HG02588 (cell line): ENCODE measurements around the gene MANBA.

Source experiments
- ATAC-seq: cut with Tn5 transposase; IDR thresholded peaks from one replicate; pipeline ENCODE4 v1.9.1; 2021; ENCODE audit warnings: mild to moderate bottlenecking, moderate library complexity; ENCODE audit not compliant: unreplicated experiment

The MANBA gene

DNA sequence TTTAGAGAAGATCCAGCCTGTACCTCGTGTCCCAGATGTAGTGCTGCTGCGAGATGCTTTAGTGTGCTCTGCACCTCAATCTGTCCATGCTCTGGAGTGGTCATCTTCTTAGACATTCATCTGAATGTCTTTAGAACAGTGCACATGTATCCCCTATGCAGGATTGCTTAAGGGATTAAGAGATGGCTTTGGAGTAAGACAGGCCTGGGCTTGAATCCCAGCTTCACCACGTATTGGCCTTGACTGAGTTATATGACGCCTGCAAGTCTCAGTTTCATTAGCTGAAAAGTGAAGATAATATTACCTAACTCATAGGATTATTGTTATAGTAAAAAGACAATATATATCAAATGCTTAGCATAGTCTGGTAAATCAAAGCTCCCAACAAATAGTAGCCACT is 161.3 kb downstream of the MANBA start:
- peak; percentile 21 for ATAC-seq

DNA sequence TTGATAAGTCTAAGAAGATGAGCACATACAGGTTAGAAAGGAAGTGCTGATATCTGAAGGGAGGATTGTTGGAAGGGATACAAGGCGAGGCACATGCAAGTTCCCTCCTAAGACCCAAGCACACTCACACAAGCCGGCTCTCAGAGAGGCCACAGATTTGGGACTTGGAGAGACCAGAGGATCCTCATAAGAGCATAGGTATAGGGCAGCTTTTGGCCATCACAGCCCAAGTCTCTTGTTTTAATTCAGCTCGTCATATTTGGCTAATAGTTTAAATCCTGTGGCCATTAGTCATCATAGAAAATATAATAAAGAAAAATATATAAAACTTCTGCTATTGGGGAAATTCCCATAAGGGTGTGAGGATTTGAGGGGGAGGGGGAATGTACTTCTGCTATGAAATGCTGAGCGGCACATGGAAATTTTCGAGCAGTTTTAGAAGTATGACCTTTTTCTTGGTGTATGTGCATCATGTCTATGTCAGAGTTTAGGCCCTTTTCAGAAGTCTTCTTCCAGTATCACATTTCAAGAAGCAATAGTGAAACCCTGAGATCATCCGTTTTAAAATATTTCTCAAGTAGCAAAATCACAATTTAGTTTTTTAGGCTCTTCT is 161.9 kb downstream of the MANBA start:
- peak; percentile 62 for ATAC-seq

DNA sequence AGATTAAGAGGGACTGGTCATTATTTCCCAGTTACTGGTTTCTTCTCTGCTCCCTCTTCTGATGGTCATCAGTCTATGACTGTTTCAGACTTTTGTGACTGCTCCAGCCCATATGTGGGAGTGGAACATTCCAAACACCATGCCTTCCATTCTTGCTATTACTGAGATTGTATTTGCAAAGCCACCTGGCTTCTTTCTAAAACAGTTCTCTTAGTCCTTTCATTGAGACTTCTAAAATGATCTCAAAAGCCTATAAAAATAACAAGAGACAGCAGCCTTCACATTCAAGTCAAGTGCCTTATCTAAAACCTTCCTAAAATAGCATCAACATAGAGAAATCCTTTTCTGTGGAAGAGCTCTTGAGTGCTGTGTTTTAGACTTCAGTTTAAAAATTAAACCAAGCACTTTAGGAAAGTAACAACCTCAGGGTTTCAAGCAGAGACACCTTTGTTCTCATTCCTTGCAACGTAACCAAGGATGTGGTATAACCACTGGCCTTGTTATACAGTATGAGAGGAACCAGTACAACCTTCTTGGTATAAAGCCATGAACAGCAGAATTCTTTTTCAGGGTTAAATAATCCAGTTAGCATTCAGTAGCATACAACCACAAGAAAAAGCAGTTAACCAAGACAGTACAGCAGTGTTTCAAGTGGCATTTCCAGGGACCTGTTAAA is 162.5 kb downstream of the MANBA start:
- ATAC-seq, result peak; percentile 58

DNA sequence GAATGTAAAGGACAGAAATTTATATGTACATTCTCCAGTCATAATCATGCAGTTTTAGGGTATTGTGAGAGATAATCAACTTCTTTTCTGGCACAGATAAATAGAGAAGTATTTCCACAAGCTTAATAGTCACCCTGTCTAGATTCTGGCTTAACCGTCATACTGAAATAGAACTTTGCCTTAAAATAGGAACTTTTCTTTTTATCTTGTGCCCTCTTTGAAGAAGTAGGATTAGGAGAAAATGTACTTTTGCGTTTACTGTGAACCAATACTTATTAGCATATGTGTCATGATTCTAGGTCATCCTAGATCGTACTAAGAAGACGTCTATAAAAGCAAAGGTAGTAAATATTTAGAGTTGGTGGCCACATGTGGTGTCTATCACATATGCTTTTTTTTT is 164.2 kb downstream of the MANBA start:
- no peak for ATAC-seq

DNA sequence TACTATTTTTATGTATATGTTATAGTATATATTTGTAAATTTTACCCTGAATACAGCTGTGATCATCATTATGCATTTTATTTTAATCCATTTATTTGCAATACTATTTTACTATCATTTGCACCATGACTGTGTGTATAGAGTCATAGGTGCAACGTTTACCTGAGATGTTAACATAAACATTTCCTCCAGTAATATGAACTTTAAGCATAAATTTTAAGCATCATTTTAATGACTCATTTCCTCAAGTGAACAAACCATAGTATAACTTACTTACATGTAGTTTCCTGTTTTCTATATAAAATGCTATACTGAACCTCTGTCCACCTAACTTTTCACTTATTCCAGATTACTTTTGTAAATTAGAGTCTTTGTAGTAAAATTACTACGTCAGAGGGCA is 166.8 kb downstream of the MANBA start:
- ATAC-seq, result no peak

DNA sequence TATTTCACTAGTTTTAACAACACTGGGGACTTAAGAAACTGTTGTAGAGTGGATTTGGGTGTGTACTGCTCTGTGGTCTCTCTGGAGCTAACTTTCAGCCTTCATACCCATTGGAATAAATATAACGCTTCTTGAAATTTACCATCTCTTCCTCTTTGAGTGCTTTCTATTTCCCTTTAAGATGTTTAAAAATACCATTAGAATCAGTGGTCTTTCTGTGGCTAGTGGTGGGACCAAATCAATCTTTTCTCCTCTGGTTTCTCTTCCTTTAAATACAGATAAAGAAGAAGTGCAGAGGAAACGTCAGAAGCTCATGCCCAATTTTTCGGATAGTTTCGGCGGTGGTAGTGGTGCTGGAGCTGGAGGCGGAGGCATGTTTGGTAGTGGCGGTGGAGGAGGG is 167.6 kb downstream of the MANBA start:
- no peak for ATAC-seq

DNA sequence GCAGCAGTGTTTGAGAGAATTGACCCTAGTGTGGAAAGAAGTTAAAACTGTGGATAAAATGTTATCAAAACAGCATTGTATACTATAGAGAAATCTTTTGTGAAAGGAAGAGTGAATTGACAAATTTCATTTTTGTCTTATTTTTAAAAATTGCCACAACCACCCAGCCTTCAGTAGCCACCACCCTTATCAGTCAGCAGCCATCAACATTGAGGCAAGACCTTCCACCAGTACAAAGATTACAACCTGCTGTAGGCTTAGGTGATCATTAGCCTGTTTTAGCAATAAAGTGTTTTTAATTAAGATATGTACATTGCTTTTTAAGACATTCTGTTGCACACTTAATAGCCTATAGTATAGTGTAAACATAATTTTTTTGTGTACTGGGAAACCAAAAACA is 168.5 kb downstream of the MANBA start:
- ATAC-seq, result no peak

DNA sequence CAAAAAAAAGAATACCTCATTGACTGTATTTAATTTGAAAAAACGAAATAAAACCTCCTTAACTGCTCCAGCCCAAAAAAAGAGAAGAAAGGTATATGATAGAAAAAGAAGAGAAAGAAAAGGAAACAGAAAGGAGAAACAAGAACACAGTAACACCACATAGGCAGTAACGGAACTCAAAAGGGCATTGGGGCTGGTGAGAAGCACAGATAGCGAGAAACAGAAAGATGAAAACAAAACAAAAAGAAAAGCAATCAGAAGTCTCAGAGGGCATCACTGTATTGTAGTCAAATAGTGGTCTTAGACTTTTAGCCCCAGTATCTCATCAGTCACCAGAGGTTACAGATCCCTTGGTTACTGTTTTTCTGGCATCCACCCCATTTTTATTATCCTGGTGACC is 171.0 kb downstream of the MANBA start:
- ATAC-seq, result no peak

DNA sequence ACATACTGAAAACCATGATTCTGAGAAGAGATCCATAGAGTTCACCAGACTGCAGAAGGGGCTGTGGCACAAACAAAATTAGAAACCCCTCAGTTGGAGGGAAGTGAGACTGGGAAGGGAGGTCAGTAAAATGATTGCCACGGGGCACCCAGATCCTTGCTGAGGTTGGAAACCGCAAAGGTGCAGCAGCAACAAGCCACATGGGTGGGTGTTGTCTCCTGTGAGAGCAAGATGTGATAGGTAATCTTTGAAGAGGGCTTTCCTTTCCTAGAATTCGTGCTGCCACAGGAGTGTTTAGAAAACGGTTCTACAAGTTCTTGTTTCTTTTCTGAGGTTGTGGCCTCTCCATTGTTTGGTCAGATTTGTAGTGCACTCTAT is 174.1 kb downstream of the MANBA start:
- ATAC-seq, result no peak

DNA sequence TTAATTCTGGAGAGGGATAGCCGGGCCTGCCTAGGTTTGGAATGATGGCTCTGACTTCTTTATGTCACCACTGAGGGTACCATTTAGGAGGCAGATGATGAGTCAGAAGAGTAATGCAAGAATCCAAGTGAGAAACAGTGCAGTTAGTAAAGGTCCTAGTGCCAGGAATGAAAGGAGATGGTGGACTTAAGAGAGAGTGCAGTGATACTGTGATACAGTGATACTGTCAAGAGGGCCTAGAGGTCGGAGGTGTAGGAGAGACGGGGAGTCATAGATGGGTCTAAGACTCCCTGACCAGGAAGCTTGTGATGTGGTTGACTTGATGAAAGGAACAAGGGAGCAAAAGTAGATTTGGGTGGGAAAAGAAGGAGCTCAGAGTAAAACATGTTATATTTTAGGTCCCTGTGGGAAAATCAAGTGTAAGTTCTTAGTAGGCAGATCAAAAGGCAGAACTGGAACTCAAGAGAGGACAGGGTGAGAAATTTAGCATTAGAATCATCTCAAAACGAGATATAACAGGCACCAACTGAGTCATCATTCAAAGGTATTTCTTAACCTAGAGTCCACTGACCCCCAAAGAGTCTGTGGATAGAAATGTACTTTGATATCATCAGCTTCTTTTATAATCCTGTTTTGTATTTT is 174.6 kb downstream of the MANBA start:
- no peak for ATAC-seq

DNA sequence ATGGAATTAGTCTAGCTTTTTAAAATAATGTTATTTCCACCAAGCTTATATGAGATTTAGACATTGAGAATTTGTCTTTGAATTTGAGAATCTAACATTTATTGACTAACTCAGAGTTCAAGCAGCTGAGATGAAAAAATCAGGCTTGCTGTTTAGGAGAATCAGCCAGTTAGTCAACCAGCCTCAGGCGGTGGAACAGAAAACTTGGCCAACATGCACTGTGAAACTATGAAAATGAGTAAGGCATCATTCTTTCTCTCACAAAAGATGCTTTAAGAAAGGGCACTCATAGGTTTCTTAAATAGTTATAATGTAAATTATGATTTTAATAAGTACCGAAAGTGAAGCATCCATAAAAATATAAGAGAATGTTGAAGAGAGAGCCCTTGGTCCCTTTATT is 175.4 kb downstream of the MANBA start:
- ATAC-seq, result no peak

DNA sequence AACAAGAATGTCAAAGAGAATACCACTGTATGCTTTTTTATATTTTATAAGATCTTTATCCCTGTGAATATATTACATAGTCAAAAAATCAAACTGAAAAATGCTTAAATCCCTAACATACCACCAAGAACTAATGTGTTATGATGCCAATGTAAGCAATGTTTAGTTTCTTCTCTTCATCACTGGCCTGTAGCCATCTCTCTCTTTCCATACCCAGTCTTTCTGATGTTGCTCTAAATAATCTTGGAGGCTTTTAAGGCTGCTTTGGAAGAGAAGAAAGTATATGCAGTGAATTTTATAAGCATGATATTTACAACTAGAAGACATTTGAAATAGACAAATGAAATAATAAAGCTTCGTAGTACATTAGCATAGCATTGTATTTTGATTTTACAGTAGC is 176.7 kb downstream of the MANBA start:
- ATAC-seq, result no peak
